ENCODE data around the gene IGLL5.
"Not testable (repeated sequence)": the region's sequence is repeated elsewhere in the genome, so short reads cannot be mapped to it uniquely, and the experiment has no call there.

IGLL5 gene

GRCh38 chr22:22897091-22897490 is 9.5 kb downstream of the IGLL5 start:
- Mint-ChIP-seq H3K27ac (peak overlapping the region in 1 of 3 experiments; percentile 42), H3K27me3 (ENCODE audit: low read depth) (peaks cover 40% of the 10 kb centered on the region), H3K36me3 (ENCODE audit: low read depth) (no peaks in the 10 kb centered on the region), H3K9me3 (no peaks in the 10 kb centered on the region), H3K4me1 (peaks cover 17% of the 10 kb centered on the region), H3K4me3 (no peak overlapping the region)
- TF ChIP-seq CTCF (IDR thresholded peaks at IDR 0.05; ENCODE audit: unreplicated experiment in 3 of 3) = no peak

- H3K4me3 Mint-ChIP-seq = no peak overlapping the region
- H3K4me1 Mint-ChIP-seq = peaks cover 22% of the 10 kb centered on the region
- TF ChIP-seq CTCF (IDR thresholded peaks at IDR 0.05; ENCODE audit: unreplicated experiment in 3 of 3) = no peak
- H3K27ac Mint-ChIP-seq = no peak overlapping the region
- H3K36me3 Mint-ChIP-seq (ENCODE audit: low read depth) = no peaks in the 10 kb centered on the region
- no peaks in the 10 kb centered on the region for H3K9me3 Mint-ChIP-seq
- H3K27me3 Mint-ChIP-seq (ENCODE audit: low read depth) = peaks cover 37% of the 10 kb centered on the region
These were observed 10.3 kb downstream of the IGLL5 start for GRCh38 chr22:22897947-22898346.

DNA sequence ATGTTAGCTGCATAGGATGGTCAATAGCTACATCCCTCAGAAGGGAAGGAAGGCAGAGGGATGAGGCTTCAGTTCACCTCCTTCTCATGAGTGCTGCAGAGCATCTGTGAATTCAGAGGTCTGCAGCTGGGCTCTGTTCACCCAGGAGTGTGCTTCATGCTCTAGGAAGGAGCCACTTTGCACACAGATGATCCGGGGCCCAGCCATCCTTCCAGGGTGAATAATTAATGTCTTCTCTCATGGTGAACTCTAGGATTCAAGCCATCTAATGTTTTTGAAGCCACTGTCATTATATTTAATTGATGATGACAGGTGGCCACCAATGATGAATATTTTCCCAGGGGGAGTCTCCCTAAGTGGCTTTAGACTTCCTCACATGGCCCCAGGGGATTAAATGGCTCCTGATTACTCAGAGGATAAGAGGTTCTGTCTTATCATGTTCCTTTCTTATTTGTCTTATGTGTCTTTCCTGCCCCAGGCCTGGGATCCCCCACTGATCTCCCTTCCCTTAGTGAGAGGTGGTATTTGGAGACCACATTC is 10.9 kb downstream of the IGLL5 start:
- Mint-ChIP-seq H3K27me3 (ENCODE audit: low read depth) (peaks cover 38% of the 10 kb centered on the region), H3K4me1 (peaks cover 26% of the 10 kb centered on the region)
- not testable (repeated sequence) for H3K27ac Mint-ChIP-seq; H3K4me3 Mint-ChIP-seq; H3K36me3 Mint-ChIP-seq (ENCODE audit: low read depth); H3K9me3 Mint-ChIP-seq

- Mint-ChIP-seq H3K27me3 (ENCODE audit: low read depth) (peaks cover 30% of the 10 kb centered on the region), H3K4me1 (peaks cover 26% of the 10 kb centered on the region)
- H3K27ac Mint-ChIP-seq; H3K4me3 Mint-ChIP-seq; H3K36me3 Mint-ChIP-seq (ENCODE audit: low read depth); H3K9me3 Mint-ChIP-seq: not testable (repeated sequence)
These were observed 11.9 kb downstream of the IGLL5 start for GRCh38 chr22:22899342-22900080.

GRCh38 chr22:22900527-22901205 is 13.1 kb downstream of the IGLL5 start:
- H3K36me3 Mint-ChIP-seq (ENCODE audit: low read depth); H3K9me3 Mint-ChIP-seq; H3K4me3 Mint-ChIP-seq; H3K27ac Mint-ChIP-seq: not testable (repeated sequence)
- H3K4me1 Mint-ChIP-seq = peaks cover 26% of the 10 kb centered on the region
- H3K27me3 Mint-ChIP-seq (ENCODE audit: low read depth) = peaks cover 30% of the 10 kb centered on the region

DNA sequence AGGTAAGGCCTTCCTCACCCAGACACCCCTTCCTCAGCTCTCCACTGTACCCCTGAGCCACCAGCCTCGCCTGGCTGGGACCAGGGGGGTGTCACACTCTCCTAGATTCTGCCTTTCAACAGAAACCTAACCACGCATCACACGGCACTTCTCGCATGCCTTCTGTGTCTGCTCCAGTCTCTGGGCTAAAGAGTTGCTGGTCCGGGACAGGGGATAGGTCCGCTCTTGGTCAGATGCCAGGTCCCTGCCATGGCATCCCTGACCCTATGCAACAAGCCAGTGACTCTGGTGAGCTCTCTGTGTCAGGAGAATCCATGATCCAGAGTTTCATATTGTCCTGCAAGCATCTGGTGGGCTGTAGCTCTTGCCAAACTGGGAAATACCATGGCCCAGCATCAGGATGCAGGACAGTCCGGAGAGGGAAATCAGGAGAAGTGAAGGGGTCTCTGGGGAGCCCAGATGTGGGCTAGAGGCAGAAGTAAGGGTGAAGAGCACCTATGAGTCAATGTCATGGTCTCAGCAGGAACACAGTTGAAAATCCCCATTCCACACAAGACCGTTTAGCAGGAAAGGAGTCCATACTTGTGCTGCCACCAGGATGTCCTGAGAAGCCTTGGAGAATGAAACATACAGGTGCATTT is 14.1 kb downstream of the IGLL5 start:
- H3K4me3 Mint-ChIP-seq = no peak overlapping the region
- H3K36me3 Mint-ChIP-seq (ENCODE audit: low read depth) = no peaks in the 10 kb centered on the region
- H3K4me1 Mint-ChIP-seq = peaks cover 26% of the 10 kb centered on the region
- H3K9me3 Mint-ChIP-seq = no peaks in the 10 kb centered on the region
- peaks cover 27% of the 10 kb centered on the region for H3K27me3 Mint-ChIP-seq (ENCODE audit: low read depth)
- TF ChIP-seq CTCF (IDR thresholded peaks at IDR 0.05; ENCODE audit: unreplicated experiment in 3 of 3) = no peak
- H3K27ac Mint-ChIP-seq = no peak overlapping the region

- Mint-ChIP-seq H3K27ac (no peak overlapping the region), H3K4me3 (no peak overlapping the region), H3K27me3 (ENCODE audit: low read depth) (peaks cover 21% of the 10 kb centered on the region), H3K9me3 (no peaks in the 10 kb centered on the region), H3K36me3 (ENCODE audit: low read depth) (no peaks in the 10 kb centered on the region), H3K4me1 (peaks cover 23% of the 10 kb centered on the region)
- no peak for TF ChIP-seq CTCF (IDR thresholded peaks at IDR 0.05; ENCODE audit: unreplicated experiment in 3 of 3)
These were observed 14.8 kb downstream of the IGLL5 start for GRCh38 chr22:22902247-22903001.
